Measurements from ENCODE around the gene CCDC33. TPM values are rescaled to one million over a fixed set of nuclear protein-coding genes. Genes with fewer than 3 reads are reported as not detected.

CCDC33 gene
- total and polyA plus RNA-seq, 2 donors from 2014 or later = 0.63 TPM; not detected in 1

DNA sequence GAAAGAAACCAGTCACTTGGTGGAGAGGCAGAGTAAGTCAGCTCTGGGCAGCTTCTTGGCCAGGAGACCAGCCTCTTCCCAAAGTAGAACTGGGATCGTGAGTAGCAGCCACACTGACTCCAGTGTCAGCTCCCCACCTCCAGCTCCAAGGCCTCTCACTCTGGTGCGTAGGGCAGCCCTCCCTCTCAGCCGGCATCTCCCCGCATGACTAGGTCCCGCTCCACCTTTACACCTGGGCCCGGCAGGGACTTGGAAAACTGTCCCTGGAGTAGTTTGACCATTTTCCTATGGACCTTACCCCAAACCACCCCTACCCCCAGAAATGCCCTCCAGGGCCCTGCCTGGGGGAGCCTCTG, 36.9 kb upstream of the CCDC33 start:
- peak in 3 of 5 donors; percentile 55 to 76 (median 56) for DNase-seq
- H3K4me1 ChIP-seq (ENCODE audit: control insufficient read depth in 2 of 3, insufficient read depth in 2 of 3, low read depth in 1 of 3, low read length in 3 of 3) = peaks cover 3 to 6% (median 3%) of the 10 kb centered on the region in 3 donors

DNA sequence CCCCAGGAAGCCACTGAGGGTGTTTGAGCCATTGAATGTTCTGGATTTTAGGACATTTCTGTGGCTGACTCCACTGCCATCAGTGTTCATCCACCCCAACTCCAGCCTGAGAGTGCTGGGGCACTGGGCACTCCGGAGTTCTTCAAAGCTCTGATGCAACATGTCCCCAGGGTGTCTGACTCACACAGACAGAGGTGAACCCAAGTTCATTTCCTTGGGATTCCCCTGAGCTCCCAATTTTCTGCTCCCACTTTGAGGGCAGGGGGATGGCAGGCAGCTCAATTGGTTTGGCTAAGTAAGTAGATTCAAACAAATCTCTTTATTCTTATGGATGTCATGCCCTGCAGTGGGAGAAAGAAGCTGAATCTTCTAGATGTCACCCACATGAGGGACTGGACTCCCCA, 35.7 kb upstream of the CCDC33 start:
- FAIRE-seq (no peak), DNase-seq (peak in 1 of 5 donors; percentile 81)
- Histone ChIP-seq H3K36me3 (ENCODE audit: control insufficient read depth in 2 of 3, insufficient read depth in 3 of 3, low read length in 3 of 3) (no peaks in the 10 kb centered on the region), H3K4me1 (ENCODE audit: control insufficient read depth in 2 of 3, insufficient read depth in 2 of 3, low read depth in 1 of 3, low read length in 3 of 3) (peaks cover 3 to 7% (median 6%) of the 10 kb centered on the region in 3 donors), H3K4me3 (ENCODE audit: low read length in 3 of 3) (no peak overlapping the region), H3K9me3 (ENCODE audit: control insufficient read depth in 2 of 3, insufficient read depth in 1 of 3, low read length in 3 of 3) (no peaks in the 10 kb centered on the region), H3K27ac (ENCODE audit: low read depth in 2 of 2, low read length in 2 of 2) (no peak overlapping the region), H3K9ac (ENCODE audit: low read length in 3 of 3) (no peak overlapping the region), H3K27me3 (ENCODE audit: control insufficient read depth, insufficient read depth, low read length) (no peaks in the 10 kb centered on the region)
- TF ChIP-seq CTCF (IDR thresholded peaks at IDR 0.05; ENCODE audit: borderline replicate concordance, extremely low read depth, insufficient read depth) = no peak
- intact Hi-C loops (cut with DNase I) = no loop called here

More for the DNA sequence above, 36.9 kb upstream of the CCDC33 start:
- no peak overlapping the region for H3K4me3 ChIP-seq (ENCODE audit: low read length in 3 of 3)
- no peak for FAIRE-seq
- no peaks in the 10 kb centered on the region for H3K9me3 ChIP-seq (ENCODE audit: control insufficient read depth in 2 of 3, insufficient read depth in 1 of 3, low read length in 3 of 3)
- H3K36me3 ChIP-seq (ENCODE audit: control insufficient read depth in 2 of 3, insufficient read depth in 3 of 3, low read length in 3 of 3) = no peaks in the 10 kb centered on the region
- no peak overlapping the region for H3K9ac ChIP-seq (ENCODE audit: low read length in 3 of 3)
- no peaks in the 10 kb centered on the region for H3K27me3 ChIP-seq (ENCODE audit: control insufficient read depth, insufficient read depth, low read length)
- TF ChIP-seq CTCF (IDR thresholded peaks at IDR 0.05; ENCODE audit: borderline replicate concordance, extremely low read depth, insufficient read depth) = no peak
- no peak overlapping the region for H3K27ac ChIP-seq (ENCODE audit: low read depth in 2 of 2, low read length in 2 of 2)
- intact Hi-C loops (cut with DNase I) = no loop called here

DNA sequence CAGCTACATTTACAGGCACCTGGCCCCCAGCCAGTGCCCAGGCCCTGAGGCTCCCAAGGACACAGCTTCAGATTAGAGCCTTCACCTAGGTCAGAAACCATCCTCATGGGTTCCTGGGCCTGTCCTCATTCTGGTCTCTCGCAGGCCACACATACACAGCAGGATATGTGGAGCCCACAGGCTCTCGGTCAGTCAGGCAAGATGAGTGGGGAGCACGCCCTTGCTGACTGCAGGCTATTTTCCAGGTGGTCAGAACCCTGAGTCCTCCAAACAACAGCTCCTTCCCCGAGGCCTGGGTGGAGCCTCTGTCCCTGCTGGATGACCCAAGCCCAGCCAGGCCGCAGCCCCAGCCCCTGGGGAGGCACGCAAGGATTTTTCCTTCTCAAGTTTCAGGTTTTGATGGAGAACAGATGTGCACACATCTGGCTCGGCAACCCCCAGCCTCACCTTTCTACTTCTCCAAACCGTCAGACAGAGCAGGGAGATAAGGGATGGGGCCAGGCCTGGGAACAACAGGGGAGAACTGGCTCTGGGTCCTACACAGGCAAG, 35.2 kb upstream of the CCDC33 start:
- Histone ChIP-seq H3K9me3 (ENCODE audit: control insufficient read depth in 2 of 3, insufficient read depth in 1 of 3, low read length in 3 of 3) (no peaks in the 10 kb centered on the region), H3K4me3 (ENCODE audit: low read length in 3 of 3) (no peak overlapping the region), H3K4me1 (ENCODE audit: control insufficient read depth in 2 of 3, insufficient read depth in 2 of 3, low read depth in 1 of 3, low read length in 3 of 3) (peaks cover 5 to 11% (median 6%) of the 10 kb centered on the region in 3 donors), H3K27ac (ENCODE audit: low read depth in 2 of 2, low read length in 2 of 2) (no peak overlapping the region), H3K27me3 (ENCODE audit: control insufficient read depth, insufficient read depth, low read length) (no peaks in the 10 kb centered on the region), H3K9ac (ENCODE audit: low read length in 3 of 3) (no peak overlapping the region), H3K36me3 (ENCODE audit: control insufficient read depth in 2 of 3, insufficient read depth in 3 of 3, low read length in 3 of 3) (no peaks in the 10 kb centered on the region)
- FAIRE-seq (no peak), DNase-seq (peak in 3 of 5 donors; percentile 61 to 87 (median 65))
- no peak for TF ChIP-seq CTCF (IDR thresholded peaks at IDR 0.05; ENCODE audit: borderline replicate concordance, extremely low read depth, insufficient read depth)
- intact Hi-C loops (cut with DNase I) = no loop called here
